ENCODE measurements around the gene MS4A6A.
"Not testable (repeated sequence)": the region's sequence is repeated elsewhere in the genome, so short reads cannot be mapped to it uniquely, and the experiment has no call there.

MS4A6A gene

DNA sequence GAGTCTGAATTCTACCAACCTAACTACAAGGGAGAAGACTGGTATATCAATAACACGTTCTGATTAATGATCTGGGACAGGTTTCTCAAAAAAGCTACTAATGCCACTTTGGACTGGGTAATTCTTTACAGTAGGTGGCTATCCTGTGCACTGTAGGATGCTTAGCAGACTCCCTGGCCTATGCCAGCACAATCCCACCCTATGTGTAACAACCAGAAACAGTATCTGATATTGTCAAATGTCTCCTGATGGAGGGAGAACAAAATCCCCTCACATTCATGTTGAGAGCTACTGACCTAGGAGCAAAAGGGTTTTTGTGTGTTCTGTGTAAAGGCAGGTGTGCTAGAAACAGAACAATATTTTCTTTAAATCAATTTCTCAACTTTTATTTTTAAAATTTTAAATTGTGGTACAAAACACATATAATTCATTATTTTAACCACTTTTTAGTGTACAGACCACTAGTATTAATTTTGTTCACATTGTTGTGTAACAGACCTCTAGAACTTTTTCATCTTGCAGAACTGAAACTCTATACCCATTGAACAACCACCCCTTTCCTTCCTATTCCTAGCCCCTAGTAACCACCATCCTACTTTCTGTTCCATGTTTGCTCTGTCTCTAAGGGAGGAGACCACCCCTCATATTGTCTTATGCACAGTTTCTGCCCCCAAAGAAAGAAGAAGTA lies 2.1 kb upstream of the MS4A6A start:
- no peak for DNase-seq

DNA sequence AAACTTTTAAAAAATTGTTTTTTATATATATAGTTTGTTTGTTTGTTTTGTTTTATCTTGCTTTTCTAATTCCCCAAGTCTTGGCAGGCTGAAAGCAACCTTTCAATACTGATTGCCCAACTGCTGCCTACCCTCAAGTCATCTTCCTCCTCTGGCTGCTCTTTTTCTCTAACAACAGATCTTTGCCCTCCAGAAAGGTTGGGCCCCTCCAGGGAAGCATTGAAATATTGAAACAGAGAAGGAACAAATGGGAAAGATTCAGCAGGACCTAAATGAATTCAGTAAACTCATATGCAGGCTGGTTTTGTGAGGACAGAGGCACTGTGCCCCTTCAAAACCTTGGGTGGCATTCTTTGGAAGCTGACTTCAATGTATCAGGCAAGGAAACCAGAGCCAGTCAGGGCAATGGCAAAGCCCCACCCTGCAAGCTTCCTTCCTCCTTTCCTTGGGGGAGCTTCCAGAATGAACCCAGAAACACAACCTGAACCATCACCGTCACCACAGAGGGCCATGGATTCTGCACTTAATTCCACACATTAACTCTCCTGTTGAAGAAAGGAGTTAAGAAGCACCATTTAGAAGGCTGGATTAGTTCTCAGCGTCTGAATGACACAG lies 815 bp upstream of the MS4A6A start:
- DNase-seq, result peak in 3 of 51 donors; percentile 1 to 32 (median 1)

DNA sequence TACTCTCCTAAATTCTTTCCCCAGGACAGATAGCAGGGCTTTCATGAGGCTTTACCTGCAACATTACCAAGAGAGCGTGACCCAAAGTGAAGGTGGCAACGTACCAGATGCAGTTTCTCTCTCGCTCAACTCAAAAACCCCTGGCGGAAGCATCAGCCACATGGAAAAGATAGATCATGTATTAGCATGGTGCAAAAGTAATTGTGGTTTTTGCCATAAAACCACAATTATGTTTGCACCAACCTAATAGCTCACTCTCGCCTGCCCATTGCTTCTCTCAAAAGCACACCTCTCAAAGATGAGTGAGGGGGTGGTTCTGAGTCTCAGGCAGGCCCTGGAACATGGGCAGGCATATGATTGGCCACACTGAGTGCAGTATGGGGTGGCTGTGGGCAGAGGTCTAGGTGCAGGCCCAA lies 7.0 kb downstream of the MS4A6A start:
- no peak for DNase-seq

DNA sequence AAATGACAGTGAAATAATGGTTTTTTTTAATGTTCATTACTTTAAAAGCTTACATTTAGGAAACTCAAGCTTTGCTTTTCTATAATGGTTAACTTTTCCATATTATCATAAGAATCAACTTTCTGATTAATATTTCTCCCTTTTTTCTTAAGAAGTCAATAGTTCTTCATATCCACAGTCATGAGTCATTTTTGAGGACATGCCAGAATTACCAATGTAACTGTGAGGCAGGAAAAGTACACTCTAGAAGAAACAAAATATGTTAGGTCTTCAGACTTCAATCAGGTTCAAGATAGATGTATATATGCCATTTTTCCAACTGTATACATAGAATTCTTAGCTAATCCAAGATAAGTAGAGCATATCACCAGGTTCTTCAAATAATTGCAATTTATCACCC lies 10.9 kb downstream of the MS4A6A start:
- no peak for DNase-seq

DNA sequence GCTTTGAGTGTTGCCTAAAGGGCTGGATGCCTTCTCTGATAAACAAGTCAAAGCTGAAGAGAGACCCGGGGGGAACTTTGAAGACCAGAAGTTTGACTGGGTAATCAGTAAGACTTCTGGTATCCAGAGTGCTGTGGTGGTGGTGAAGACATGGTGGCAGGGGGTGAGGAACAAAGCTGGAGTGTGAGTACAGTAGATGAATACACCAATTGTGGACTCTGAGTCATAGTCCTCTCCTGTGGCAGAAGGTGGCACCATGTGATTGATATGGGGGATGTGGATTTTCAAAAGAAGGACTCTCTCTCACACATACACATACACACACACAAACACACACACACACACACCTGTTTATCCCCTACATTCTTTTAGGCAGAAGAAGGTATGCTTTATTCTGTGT lies 12.3 kb downstream of the MS4A6A start:
- no peak for DNase-seq

DNA sequence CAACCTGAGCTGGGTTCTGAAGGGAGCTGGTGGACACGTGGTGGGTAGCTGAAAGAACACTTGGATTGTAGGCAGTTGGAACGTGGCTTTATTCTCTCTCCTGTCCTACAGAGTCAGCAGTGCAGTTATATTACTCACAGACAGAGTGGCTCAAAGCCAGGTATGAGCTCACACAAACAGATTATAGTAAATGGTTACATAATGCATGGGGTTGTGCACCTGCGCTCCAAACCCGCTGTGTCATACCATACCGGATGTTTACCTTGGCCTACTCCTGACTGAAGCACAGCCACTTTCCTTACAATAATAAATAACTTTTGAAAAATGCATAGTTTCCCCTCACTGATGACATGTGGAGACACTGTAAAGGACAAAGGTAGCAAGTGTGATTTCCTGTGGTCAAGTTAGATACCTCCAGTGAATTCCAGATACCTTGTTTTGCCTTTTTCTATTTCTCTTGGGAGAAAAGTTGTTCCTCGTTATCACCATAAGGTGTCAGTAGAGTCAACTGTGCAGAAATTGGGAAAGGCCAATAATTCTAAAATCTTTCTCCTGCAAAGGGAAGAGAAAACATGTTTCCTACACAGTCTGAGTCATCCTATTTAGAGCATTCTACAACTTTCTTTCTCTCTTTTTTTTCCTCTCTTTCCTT lies 13.5 kb downstream of the MS4A6A start:
- DNase-seq, result no peak

DNA sequence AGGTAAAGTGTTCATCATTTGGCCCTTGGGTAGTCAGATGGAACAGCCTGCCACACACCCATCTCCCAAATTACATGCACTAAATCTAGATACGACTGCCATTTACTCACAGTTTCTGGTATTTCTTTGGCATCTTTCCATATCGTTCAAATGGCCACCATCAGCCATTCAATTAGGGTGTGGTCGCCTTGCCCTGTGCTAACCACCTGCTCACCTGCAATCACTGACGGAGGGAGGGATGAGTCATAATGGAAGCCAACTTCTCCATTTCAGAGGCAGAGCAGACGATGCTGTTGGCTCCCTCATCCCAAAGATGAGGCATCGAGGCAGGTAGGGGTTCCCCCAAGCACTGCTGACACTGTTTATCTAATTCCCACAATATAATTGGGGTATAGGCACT lies 14.6 kb downstream of the MS4A6A start:
- DNase-seq, result no peak

DNA sequence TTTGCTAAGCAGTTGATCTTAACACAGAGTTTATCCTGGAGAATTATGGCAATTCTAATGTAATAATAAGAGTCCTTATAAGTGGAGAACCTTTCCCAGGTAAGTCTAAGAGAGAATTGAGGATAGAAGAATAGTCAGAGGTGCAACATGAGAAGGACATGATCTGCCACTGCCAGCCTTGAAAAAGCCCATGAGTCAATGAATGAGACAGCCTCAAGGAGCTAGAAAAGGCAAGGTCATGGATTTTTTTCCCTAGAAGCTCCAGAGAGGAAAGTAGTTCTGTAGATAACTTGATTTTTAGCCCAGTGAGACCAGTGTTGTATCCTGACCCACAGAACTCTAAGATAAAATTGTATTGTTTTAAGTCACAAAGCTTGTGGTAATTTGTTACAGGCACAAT lies 16.9 kb downstream of the MS4A6A start:
- DNase-seq, result no peak

DNA sequence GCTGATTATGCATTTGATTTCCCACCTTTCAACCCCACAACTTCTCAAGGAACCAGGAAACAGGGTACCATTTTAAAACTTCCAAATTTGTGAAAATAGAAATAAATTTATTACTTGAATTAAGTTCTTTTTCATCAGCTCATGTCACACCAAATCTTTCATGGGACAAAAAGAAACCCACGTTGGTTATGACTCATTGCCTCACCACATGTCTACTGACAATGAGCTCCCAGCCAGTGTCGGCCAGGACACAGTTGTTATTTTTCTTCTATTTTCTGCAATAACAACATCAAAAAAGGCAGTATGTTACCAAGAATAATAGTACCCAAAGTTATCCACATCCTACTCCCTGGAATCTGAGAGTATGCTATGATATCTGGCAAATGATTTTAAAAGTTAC lies 17.3 kb downstream of the MS4A6A start:
- no peak for DNase-seq

DNA sequence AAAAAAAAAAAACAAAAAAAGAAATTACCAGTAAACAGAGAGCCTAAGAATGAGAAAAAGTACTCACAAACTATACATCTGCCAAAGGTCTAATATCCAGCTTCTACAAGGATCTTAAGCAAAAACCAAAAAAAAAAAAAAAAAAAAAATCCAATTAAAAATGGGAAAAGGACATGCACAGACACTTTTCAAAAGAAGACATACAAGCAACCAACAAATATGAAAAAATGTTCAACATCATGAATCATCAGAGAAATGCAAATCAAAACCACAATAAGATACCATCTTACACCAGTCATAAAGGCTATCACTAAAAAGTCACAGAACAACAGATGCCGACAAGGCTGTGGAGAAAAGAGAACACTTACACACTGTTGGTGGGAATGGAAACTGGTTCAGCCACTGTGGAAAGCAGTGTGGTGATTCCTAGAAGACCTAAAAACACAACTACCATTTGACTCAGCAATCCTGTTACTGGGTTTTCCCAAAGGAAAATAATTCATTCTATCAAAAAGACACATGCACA lies 18.3 kb downstream of the MS4A6A start:
- no peak for DNase-seq

DNA sequence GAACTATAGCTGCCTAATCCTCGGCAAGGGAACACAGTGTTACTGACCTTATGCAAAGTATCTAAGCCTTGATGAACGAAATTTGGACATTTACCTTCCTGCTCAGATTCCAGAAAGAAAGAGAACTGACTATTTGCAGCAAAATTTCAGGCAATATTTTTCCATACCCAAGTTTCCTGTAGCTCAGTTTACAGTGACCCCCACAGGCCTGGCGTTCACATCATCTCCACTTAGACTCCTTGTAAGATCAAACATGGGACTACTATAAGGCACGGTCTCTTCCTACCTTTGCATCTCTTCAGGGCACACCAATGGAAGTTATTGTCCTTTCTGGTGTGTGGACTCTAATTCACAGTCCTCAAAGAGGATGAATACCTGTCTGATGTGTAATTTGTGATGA lies 21.1 kb downstream of the MS4A6A start:
- no peak for DNase-seq

DNA sequence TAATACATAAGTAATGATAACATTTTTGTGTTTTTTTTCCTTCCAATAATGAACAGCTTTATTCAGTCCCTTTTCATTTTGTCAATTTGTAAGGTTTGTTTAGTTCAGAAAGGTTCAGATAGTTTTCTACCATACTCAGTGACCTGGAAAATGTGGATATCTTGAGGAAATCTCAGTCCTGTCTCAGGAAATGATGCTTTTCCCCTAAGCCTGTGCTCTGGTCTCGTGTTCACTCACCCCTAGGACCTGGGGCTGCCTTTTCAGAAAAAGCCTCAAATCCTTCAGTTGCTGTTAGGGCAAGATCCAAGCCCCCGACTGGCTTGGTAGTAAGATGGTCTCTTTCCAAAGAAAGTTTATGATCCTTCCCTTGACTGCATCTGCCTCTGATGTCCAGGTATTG lies 21.8 kb downstream of the MS4A6A start:
- DNase-seq, result no peak

DNA sequence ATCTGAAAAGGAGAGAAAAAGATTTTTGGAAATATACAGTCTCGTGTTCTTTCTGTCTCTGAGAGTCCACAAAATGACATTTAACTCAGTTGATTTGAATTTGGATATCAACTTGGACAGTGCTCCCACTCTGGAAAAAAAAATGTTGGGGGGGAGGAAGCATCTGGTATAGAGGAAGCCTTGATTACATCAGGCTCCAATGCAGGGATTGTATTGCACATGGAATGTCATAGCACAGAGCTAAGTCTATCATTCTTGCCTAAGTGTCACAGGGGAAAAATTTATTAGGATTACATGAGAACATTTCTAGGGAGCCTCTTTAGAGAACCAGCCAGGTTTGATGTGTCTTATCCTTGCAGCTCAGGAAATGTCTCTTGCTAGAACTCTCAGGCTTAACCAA lies 23.0 kb downstream of the MS4A6A start:
- no peak for DNase-seq

DNA sequence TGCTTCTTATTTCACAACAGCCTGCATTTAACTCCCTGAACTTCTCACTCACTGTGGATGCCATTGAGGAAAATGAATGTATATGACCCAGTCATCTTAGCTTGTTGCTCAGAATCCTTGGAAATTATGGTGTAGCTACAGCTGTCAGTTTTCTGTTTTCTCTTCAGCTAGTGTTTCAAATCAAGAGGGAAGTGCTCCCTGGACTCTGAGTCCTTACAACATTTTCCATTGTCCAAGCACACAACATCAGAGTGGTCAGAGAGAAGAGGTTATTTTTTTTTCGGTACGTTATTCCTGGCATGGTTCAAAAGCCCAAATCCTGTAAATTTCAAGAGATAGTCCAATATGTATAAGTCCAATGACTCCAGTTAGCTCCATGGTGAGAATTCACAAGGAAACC lies 23.6 kb downstream of the MS4A6A start:
- no peak for DNase-seq

DNA sequence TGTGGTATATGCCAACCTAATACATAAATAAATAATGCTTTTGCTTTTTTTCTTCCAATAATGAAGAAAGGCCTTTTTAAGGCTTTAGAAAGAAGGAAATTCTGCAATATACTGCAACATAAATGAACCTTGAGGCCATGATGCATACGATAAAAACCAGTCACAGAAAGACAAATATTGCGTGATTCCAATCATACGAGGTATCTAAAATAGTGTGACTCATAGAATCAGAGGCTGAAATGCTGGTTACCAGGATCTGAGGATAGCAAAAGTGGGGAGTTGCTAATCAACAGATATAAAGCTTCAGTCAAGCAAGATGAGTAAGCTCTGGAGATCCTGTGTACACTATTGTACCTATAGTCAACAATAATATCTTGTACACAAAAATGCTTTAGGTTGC lies 24.2 kb downstream of the MS4A6A start:
- DNase-seq, result no peak

DNA sequence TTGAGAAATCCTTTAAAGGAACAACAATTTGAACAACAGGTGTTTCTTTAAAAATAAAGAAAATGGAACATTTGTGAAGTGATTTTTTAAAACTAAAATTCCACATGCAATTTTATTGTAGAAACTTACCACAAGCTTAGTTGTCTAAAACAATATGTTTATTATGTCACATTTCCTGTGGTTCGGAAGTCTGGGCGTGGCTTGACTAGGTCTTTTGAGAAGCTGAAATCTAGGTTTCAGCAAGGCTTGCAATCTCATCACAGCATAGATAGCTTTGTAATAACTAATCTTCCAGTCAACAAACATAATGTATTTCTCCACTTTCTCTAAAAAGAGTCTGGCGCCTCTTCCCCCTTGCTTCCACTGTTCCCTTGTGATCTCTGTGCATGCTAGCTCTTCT lies 27.0 kb downstream of the MS4A6A start:
- DNase-seq, result no peak

DNA sequence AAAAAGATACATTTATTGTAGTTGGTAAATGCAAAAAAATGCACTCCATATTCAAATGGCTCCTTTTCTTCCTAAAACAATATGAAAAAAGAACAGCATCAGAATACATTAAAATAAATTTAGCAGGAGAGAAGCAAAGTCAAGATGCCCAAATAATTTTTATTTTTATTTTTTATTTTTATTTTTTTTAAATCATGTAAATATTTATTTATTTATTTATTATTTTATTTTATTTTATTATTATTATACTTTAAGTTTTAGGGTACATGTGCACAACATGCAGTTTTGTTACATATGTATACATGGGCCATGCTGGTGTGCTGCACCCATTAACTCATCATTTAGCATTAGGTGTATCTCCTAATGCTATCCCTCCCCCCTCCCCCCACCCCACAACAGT lies 30.2 kb downstream of the MS4A6A start:
- not testable (repeated sequence) for DNase-seq

DNA sequence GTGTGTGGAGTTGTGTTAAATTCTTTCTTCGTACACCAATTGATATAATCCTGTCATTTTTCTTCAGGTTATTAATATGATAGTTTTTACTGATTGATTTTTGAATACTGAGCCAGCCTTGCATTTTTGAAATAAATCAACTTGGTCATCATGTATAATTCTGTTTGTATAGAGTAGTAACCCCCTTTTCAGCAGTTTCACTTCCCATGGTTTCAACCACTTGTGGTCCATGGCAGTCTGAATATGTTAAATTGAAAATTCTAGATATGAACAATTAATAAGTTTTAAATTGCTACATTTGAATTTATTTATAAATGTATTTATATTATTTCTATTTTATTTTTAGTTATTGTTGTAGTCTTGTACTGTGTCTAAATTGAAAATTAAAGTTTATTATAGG lies 32.6 kb downstream of the MS4A6A start:
- DNase-seq, result no peak

DNA sequence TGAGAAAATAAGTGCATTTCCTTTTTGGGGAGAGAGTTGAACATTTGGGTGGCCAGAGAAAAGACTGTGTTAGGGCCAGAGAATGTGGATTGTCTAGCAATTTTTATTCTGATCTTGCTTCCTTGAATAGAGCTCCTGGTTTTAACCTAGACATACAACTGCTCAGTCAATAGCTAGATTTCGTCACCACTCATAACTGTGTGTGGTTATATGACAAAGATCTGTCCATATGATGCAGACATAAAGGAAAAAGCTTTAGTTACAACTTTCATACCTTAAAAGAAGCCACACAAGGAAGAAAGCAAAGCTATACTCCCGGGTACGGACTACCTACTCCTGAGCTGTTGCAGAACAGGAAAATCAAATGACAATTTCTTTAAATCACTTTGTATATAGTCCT lies 37.2 kb downstream of the MS4A6A start:
- no peak for DNase-seq

DNA sequence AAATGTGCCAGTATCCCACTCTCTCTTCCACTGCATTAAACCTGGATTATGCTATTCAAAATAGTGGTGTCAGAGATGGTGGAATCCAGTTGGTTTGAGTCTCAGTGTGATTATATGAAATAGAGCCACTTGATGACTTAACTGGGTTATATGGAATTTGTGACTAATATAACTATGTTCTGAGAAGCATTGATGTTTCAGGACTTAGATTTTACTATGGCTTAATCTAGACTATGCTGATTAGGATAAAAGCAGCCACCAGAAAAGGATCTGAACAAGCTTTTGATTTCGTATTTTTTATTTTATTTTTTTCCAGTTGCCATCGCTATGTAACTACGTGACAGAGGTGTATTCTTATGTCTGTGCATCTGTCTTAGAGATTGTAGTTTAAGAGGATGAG lies 39.1 kb downstream of the MS4A6A start:
- DNase-seq, result no peak

DNA sequence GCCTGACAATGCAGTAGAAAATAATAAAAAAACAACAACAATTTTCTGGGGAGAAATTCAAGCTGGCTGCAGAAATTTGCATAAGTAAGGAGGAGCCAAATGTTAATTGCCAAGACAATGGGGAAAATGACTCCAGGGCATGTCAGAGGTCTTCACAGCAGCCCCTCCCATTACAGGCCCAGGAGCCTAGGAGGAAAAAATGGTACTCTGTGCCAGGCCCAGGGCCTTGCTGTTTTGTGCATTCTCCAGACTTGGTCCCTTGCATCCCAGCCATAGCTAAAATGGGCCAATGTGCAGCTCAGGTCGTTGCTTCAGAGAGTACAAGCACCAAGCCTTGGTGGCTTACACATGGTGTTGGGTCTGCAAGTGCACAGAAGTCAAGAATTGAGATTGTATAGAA lies 49.0 kb downstream of the MS4A6A start:
- DNase-seq, result no peak

DNA sequence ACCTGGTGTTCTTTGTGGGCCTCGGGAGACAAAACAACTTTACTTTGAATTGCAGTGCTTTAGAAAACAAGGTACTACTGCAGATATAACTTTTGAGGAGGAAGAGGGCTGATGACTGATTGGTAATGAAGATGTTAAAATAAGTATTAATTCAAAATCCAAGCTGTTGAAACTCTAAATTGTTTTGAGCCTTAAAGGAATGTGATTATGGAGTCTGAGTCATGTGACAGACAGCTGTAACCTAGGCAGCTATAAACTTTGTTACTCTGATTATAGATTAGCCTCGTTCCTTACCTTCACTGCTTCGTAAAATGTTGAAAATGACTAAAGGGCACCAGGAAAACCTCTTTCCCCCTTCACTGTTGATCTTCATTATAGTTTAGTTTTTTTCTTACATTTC lies 51.0 kb downstream of the MS4A6A start:
- DNase-seq, result no peak

DNA sequence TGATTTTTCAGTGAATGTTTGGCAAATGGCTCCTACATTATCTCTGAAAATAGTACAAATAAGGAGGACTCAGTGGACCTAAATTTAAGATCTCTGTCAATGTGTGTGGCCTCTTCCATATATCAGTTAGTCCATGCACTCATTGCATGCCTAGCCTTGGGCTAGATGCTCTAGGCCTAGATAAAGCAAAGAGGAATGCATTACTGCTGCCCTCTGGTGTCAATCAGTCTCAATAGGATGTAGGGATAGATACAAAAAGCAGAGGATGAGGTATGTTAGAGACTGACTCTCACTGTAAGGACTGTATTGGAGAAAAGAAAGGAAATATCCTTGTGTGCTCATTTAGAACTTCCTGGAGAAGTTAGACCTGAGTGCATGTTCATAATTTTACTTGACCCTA lies 52.4 kb downstream of the MS4A6A start:
- peak in 6 of 51 donors; percentile 0 to 12 (median 2) for DNase-seq

All from hypothalamus (tissue), 51 donors.